ENCODE data around the gene PPP3R2. TPM values are rescaled to one million over a fixed set of nuclear protein-coding genes. Genes with fewer than 3 reads are reported as not detected.
A peak's percentile ranks its signal among the peaks of the same experiment; 100 is the strongest.

The PPP3R2 gene
- total and polyA plus RNA-seq, 3 donors from 2014 or later, result 18.0 to 241 (median 22.8) TPM

DNA sequence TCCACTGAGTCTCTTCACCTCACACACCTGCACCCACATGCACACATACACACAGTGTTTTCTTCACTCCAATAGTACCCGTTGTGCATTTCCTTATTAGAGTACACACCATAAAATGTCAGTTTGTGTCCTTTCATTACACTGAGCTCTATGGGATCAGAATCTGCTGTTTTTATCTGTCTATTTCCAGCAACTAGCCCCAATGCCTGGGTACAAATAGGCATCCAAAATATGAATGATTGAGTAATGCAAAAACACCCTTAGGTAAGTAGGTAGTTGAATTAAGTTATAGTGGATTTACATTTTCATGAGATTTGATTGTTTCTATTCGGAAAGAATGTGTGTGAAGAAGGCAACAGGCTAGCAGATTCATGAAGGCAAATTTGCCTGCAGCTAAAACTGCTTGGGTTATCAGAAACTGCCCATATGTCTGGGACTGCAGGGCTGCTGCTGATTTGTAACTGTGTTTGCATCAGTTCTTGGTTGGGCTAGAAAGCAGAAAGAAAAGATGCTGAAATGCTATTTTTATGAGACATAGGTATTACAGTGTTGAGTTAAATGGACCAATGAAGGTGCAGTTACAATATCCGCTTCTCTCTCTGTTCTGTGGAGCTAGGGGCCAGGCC, 26.9 kb downstream of the PPP3R2 start:
- DNase-seq, result no peak
- H3K9me3 ChIP-seq, result no peaks in the 10 kb centered on the region
- intact Hi-C loops (cut with DNase I; ENCODE audit: low total_unique reads), result no loop called here
- H3K27ac ChIP-seq, result no peak overlapping the region
- H3K4me3 ChIP-seq, result no peak overlapping the region
- H3K4me1 ChIP-seq, result no peaks in the 10 kb centered on the region
- WGBS, 2 donors, result 90 to 94% methylated on average over 3 of the region's 3 CpGs
- H3K36me3 ChIP-seq (ENCODE audit: low read depth, missing control alignments), result no peaks in the 10 kb centered on the region
- no peak for TF ChIP-seq POLR2A (IDR thresholded peaks at IDR 0.05)
- TF ChIP-seq, protein P1, sequence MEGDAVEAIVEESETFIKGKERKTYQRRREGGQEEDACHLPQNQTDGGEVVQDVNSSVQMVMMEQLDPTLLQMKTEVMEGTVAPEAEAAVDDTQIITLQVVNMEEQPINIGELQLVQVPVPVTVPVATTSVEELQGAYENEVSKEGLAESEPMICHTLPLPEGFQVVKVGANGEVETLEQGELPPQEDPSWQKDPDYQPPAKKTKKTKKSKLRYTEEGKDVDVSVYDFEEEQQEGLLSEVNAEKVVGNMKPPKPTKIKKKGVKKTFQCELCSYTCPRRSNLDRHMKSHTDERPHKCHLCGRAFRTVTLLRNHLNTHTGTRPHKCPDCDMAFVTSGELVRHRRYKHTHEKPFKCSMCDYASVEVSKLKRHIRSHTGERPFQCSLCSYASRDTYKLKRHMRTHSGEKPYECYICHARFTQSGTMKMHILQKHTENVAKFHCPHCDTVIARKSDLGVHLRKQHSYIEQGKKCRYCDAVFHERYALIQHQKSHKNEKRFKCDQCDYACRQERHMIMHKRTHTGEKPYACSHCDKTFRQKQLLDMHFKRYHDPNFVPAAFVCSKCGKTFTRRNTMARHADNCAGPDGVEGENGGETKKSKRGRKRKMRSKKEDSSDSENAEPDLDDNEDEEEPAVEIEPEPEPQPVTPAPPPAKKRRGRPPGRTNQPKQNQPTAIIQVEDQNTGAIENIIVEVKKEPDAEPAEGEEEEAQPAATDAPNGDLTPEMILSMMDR (IDR thresholded peaks at IDR 0.05), result no peak
- no peaks in the 10 kb centered on the region for H3K27me3 ChIP-seq

DNA sequence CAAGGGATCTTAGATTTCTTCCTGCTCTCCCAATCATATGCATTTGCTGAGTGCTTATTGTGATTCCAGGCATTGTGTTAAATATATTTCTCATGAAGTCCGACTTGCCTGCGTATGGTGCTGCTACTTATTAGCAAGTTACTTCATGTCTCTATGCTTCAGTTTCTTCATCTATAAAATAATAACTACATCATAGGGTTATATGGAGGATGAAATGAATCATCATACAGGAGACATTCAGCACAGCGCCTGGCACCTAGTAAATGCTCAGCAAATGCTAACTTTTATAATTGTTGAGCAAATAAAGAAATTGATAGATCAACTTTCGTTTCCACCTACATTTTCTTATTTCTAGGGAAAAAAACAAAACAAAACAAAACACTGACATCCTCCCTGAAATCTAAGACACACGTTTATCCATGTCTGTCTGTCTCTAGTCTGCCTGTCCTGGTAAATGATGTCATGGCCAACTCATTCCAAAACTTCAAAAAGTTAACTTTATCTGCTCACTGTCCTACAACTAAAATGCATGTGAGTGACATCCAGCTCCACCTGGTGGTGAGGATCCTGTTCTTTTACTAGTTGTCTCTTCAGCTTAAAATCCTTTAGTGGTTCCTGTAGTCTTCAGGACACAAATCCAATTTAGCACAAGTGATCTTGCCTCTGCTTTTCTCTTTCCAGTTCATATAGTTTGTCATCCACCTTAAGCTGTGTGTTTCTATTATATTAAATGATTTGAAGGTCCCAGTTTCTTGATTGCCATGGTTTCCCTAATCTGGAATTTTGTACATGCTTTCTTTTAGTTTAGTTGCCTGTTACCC, 27.7 kb downstream of the PPP3R2 start:
- no peak for TF ChIP-seq POLR2A (IDR thresholded peaks at IDR 0.05)
- TF ChIP-seq, protein P1 (IDR thresholded peaks at IDR 0.05), result peak in 1 of 3 experiments; percentile 27
- peak; percentile 44 for DNase-seq
- no peaks in the 10 kb centered on the region for H3K9me3 ChIP-seq
- 82 to 89% methylated on average over 5 of the region's 5 CpGs for WGBS, 2 donors
- intact Hi-C loops (cut with DNase I; ENCODE audit: low total_unique reads), result no loop called here
- no peak overlapping the region for H3K4me3 ChIP-seq
- no peaks in the 10 kb centered on the region for H3K27me3 ChIP-seq
- H3K36me3 ChIP-seq (ENCODE audit: low read depth, missing control alignments), result no peaks in the 10 kb centered on the region
- no peaks in the 10 kb centered on the region for H3K4me1 ChIP-seq
- H3K27ac ChIP-seq, result no peak overlapping the region

DNA sequence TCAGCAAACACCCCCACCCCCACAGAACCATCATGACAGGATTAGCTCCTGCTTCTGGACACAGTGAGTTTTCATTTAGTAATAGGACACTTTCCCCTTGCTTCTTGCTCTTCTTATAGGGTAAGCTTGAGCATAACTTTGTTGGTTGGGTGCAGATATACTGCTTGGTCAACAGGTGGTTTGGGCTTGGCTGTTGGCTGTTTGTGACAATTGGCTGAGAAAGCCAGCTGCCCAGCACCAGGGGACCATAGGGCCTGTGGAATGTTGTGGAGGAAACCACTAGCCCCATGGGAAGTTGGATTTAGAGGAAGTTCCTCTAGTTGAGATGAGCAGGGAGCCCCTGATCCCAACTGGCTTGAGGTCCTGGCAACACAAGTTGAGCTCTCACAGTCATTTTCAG, 30.5 kb downstream of the PPP3R2 start:
- no peaks in the 10 kb centered on the region for H3K36me3 ChIP-seq (ENCODE audit: low read depth, missing control alignments)
- H3K9me3 ChIP-seq, result no peaks in the 10 kb centered on the region
- intact Hi-C loops (cut with DNase I; ENCODE audit: low total_unique reads), result no loop called here
- no peak overlapping the region for H3K27ac ChIP-seq
- no peak for TF ChIP-seq POLR2A (IDR thresholded peaks at IDR 0.05)
- TF ChIP-seq, protein P1 (IDR thresholded peaks at IDR 0.05), result no peak
- no peak overlapping the region for H3K4me3 ChIP-seq
- DNase-seq, result no peak
- H3K4me1 ChIP-seq, result no peaks in the 10 kb centered on the region
- H3K27me3 ChIP-seq, result no peaks in the 10 kb centered on the region

DNA sequence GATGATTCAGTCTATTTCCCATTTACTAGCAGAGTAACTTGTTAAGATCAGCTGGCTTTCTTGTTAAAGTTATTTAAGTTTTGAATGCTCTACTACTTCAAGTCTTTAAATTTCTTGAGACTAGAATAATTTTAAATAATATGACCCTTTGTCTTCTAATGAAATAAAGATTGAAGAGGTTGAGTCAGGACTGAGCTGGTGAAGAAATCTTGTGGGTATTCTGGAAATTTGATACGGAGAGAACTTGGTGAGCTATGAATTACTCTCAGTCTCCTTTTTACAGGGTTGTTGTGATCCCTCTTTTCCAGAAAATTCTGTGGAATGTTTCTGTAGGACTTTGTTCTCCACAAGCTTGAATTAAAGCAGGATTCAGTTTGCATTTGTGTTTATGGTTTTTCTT, 31.8 kb downstream of the PPP3R2 start:
- no peak overlapping the region for H3K27ac ChIP-seq
- H3K9me3 ChIP-seq, result no peaks in the 10 kb centered on the region
- DNase-seq, result no peak
- no peaks in the 10 kb centered on the region for H3K36me3 ChIP-seq (ENCODE audit: low read depth, missing control alignments)
- TF ChIP-seq, protein P1 (IDR thresholded peaks at IDR 0.05), result no peak
- no peak for TF ChIP-seq POLR2A (IDR thresholded peaks at IDR 0.05)
- 88 to 98% methylated on average over 1 of the region's 1 CpG for whole genome bisulfite sequencing, 2 donors
- no peak overlapping the region for H3K4me3 ChIP-seq
- intact Hi-C loops (cut with DNase I; ENCODE audit: low total_unique reads), result no loop called here
- H3K4me1 ChIP-seq, result no peaks in the 10 kb centered on the region
- H3K27me3 ChIP-seq, result no peaks in the 10 kb centered on the region
